Islet precursor cell (in vitro differentiated cells): Measurements from ENCODE around the gene RRAS2.

ENCODE experiments used
- DNase-seq: peaks from one replicate; pipeline ENCODE4 v3.0.0-alpha.2; 2018

RRAS2 gene

DNA sequence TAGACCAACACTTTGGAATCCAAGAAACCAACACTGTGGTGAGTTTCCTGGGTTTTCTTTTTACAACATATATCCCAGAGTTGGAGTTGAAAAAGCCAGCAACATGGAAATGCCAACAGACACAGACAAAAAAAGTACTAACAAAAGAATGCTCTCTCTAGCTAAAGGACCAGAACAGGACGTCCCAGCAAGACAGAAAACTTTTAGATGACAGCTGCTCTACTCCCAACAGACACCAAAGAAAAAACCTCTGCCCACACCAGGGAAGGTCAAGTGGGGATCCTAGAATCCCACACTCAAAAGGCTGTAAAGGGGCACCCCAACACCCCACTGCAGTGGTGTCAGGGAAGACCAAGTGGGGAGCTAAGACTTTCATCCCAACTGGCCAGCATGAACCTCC, 23.3 kb downstream of the RRAS2 start:
- no peak for DNase-seq

DNA sequence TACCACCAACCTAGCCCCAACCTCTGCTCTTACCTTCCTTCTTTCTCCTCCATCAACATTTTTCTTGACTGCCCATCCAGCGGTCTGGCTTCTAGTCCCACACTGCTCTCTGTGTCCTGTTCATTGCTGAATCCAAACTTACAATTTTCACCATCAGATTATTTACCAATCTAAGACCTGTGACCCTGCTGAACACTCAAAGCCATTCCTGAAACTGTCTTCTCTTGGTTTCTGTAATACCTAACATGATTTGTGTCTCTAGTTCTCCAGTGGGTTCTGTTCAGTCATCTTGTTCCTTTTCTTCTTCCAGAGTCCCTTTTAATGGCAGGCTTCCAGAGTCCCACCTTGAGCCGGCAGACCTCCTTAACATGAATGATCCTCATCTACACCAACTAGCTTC, 24.1 kb downstream of the RRAS2 start:
- DNase-seq: no peak

GRCh38 chr11:14334192-14334591, 24.8 kb downstream of the RRAS2 start:
- DNase-seq: no peak

- DNase-seq: no peak
Observed at GRCh38 chr11:14331476-14332136, 27.4 kb downstream of the RRAS2 start.

DNA sequence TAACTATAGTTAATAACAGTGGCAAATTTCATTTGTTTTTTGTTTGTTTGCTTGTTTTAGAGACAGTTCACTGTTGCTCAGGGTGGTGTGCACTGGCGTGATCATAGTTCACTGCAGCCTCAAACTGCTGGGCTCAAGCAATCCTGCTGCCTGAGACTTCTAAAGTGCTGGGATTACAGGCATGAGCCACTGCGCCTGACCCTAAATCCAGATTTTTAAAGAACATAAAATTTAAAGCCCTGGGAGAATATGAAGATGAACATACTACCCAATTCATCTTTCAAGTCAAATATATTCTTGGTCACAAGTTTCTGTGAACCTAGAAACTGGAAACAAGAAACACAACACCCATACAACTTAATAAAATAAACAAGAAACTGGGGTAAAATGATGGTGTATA, 28.1 kb downstream of the RRAS2 start:
- DNase-seq: no peak

DNA sequence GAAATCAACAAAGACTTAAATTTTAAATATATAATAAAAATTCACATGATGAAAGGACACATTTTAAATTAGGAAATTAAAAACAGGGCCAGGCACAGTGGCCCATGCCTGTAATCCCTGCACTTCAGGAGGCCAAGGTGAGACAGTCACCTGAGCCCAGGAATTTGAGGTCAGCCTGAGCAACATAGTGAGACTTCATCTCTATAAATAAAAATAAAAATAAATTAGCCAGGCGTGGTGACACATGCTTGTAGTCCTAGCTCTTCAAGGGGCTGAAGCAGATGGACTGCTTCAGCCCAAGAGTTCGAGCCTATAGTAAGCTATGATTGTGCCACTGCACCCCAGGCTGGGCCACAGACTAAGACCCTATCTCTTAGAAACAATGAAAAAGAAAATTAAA, 29.3 kb downstream of the RRAS2 start:
- no peak for DNase-seq

GRCh38 chr11:14327116-14327515, 31.9 kb downstream of the RRAS2 start:
- DNase-seq: no peak

DNA sequence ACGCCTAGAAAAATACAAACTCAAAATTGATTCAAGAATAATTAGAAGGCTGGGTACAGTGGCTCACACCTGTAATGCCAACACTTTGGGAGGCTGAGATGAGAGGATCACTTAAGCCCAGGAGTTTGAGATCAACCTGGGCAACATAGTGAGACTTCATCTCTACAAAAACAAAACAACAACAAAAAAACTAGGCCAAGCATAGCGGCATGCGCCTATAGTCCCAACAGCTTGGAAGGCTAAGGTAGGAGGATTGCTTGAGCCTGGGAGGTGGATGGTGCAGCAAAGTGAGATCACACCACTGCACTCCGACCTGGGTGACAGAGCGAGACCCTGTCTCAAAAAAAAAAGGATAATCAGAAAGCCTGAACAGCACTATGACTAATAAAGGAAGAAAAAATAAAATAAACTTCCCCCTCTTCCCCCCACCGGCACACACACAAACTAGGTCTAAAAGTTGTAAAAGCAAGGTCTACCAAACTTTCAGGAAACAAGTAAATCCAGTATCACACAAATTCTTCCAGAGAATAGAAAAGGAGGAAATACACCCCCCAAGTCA, 35.8 kb downstream of the RRAS2 start:
- no peak for DNase-seq

GRCh38 chr11:14322510-14322909, 36.5 kb downstream of the RRAS2 start:
- DNase-seq: no peak

- DNase-seq: no peak
Observed at GRCh38 chr11:14320020-14320419, 39.0 kb downstream of the RRAS2 start.

DNA sequence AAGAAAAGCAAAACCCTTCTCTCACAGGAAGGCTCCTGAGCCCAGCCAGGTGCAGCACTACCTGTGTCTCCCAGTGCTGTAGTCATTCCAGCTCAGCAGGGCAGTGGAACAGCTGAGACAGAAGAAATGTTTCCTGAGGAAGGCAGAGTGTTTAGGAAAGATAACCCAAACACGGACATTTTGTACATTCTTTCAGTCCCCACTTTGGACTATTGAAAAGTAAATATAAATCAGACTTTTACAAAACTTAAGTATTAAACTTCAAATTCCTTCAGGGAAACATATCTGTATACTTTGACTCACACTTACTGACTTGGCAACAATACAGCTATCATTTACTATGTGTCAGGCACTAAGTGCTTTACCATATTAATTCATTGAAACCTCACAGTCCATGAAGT, 40.4 kb downstream of the RRAS2 start:
- DNase-seq: no peak

GRCh38 chr11:14317659-14318325, 41.2 kb downstream of the RRAS2 start:
- no peak for DNase-seq

DNA sequence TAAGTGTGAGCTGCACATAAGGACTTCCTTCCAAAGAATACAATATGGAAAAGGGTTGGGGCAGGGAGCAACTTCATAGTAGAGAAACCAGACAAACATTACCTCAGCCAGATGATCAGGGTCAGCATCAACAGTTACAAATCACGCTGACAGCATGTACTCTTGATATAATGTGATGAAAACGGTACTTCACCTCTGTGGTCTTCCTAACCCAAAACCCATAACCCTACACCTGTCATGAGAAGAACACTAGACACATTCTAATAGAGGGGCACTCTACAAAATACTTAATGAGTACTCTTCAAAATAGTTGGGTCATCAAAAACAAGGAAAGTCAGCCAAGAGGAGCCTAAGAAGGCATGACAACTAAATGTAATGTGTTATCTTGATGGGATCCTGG, 43.9 kb downstream of the RRAS2 start:
- DNase-seq: no peak

- DNase-seq: no peak
Observed at GRCh38 chr11:14314127-14314526, 44.9 kb downstream of the RRAS2 start.

GRCh38 chr11:14312736-14313438, 46.1 kb downstream of the RRAS2 start:
- no peak for DNase-seq

DNA sequence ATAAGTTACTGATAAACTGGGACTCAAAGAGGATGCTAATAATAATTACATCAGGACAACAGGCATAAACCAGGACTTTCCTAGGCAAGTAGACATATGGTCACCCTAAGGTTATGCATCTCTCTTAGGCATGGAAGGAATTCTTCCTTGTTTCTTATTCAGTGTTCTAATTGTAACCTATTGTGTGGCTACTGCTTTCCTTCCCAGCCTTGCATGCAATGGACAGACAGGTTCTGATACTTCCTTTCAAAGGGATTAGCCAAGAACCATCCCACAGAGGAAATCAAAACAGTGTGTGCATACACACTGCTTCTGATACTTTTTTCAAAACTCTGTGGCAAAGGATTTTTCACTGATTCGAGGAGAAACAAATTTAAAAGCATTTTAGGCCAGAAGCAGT, 48.3 kb downstream of the RRAS2 start:
- no peak for DNase-seq

DNA sequence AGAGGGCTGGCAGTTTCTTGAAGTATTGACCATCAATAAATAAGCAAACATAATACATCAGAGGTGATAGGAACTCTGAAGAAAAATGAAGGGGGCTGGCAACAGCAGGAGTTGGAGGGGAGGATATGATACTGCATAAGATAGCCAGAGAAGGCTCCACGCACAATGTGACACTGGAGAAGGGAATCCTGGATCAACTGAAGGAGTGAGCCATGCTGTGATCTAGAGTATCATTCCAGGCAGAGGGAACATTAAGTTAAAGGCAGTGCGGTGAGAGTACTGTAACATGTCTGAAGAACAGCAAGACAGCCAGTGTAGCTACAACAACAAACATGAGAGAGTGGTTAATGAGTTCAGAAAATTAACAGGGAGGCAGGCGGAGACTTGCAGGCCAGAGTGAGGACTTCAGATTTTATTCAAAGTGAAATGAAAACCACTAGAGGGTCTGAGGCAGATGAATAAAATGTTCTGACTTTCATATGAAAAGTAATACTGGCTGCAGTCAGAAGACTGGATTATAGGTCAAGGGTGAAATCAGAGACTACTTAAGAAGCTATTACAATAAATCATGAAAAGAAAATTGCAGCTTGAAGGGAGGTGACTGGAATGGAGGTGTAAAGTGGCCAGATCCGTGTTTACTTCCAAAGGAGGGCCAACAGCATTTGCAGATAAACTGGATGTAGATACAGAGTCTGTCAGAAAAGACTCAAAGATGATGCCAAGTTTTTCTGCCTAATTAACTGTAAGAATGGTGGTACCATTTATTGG, 49.4 kb downstream of the RRAS2 start:
- DNase-seq: no peak

DNA sequence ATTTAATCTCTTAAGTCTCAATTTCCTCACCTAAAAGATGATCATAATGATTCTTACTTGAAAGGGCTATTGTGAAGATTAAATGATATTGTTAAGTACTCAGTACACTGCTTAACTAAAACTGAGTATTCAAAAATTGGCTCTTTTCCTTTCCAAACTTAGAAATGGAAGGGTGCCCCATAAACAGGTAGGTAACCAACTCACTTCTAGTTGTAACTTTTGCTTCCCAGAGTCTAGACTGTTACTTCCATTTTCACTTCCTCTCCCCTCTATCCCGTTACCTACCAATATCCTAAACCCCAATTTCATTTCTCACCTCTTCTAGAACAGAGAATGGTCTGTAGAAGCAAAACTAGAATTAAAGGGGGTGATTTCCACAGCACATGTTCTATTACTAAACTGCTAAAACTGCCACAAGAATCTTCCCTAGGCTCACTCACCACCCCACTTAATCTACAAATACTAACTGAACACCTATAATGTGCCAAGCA, 50.0 kb downstream of the RRAS2 start:
- no peak for DNase-seq

- no peak for DNase-seq
Observed at GRCh38 chr11:14308114-14308896, 50.7 kb downstream of the RRAS2 start.

DNA sequence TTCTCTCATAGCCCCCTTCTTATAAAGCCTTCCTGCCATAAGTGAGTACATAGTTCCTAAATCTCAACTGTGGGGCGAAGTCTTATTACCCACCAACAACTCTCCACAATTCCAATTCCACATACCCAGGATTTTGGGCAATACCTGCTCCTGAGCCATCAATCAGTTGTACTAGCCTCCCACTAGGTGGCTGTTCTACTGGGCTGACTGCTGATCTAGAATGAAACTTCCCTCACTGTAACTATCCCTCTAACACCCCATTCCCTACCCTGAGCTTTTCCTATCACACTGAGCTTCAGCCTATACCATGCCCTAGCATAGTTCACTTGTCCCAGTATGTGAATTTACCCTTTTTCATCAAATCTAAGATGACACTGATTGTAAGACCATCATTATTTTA, 52.5 kb downstream of the RRAS2 start:
- no peak for DNase-seq

- no peak for DNase-seq
Observed at GRCh38 chr11:14305649-14306048, 53.3 kb downstream of the RRAS2 start.

DNA sequence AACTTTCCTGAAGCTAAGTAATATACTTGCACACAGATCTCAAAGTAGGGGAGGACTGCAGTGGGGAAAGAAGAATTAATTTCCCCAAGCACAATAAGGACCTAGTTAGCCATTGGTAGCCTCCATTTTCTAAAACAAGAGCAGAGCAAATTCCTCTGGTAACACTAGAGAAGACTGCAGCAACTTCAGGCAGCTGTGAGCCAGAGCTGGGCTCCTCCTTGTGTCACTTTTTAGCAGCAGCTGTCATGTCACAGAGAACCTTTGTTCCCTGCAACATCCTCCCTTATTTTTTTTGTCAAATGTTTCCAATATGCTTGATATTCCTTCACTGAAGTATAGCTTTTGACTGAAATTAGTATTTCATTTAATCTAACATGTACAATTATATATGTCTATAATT, 54.4 kb downstream of the RRAS2 start:
- no peak for DNase-seq
